ENCODE measurements around the gene SEZ6. TPM values are rescaled to one million over a fixed set of nuclear protein-coding genes. Genes with fewer than 3 reads are reported as not detected.

The SEZ6 gene
- total RNA-seq, 1 experiment from 2014 or later: 2.6 TPM

DNA sequence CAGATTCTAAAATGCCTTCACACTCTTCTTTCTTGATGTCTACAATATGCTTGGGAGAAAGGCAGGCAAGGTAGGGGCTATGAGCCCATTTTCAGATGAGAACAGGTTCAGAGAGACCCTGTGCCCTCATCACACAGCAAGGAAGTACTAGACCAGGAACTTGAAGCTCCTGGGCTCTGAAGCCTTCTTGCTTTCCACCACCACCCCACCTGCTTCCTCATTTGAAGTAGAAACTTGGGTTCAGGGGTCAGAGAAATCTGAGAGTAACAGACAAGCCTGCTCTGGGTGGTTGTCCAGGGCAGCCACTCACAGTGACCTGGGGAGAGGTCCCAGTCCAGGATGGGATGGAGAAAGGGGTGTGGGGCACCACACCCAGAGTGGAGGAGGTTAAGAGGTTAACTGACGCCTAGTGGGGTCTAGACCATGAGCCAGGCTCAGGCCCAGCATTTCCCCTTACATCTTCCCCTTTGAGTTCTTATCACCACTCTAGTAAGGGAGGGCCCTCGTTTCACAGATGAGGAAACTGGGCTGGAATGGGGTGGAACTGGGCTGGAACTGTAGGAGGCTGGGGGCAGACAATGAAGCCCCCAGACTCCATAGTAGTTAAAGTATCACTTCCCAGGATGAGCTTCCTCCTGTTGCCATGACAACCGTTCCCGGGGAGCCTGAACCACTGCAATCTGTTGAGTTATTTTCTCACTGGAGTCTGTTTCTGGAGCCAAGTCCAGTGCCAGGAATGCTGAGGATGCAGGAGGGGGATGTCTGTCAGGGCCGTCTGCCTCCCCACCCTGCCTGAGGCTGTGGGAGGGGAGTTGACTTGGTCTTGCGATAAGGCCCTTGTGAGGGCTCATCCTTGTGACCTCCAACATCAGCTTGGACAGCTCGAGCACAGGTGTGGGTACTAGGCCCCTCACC is 38.4 kb downstream of the SEZ6 start:
- intact Hi-C loops (cut with micrococcal nuclease; ENCODE audit: unreplicated experiment): loop anchor here (10.0 kb wide), 1 partner anchor 257 kb away; no protein-coding TSS in a partner anchor
- peaks cover 36% of the 10 kb centered on the region for H3K4me1 ChIP-seq (ENCODE audit: insufficient read depth, low read length, poor library complexity, severe bottlenecking)
- H3K4me3 ChIP-seq (ENCODE audit: low read depth, low read length, poor library complexity, severe bottlenecking): no peak overlapping the region
- no peak for DNase-seq (ENCODE audit: low spot score)
- H3K9me3 ChIP-seq (ENCODE audit: low read depth, low read length, poor library complexity, severe bottlenecking): no peaks in the 10 kb centered on the region
- no peaks in the 10 kb centered on the region for H3K27me3 ChIP-seq (replicated peaks; ENCODE audit: insufficient read depth, low read depth, low read length, poor library complexity)
- CTCF ChIA-PET: interaction anchor here (1.0 to 3.3 kb wide), 5 partner anchors 131 to 240 kb away, joined by 3 to 25 read pairs (median 4); no protein-coding TSS in a partner anchor
- BruUV-seq (replicated peaks): no TSS peak
- TF ChIP-seq CTCF (conservative IDR thresholded peaks at IDR 0.05; ENCODE audit: low read depth, low read length) (no peak), EZH2 (IDR thresholded peaks at IDR 0.05; ENCODE audit: borderline replicate concordance, low read depth, low read length, poor library complexity, severe bottlenecking) (no peak)
- H3K36me3 ChIP-seq (ENCODE audit: insufficient read depth, low read length, poor library complexity, severe bottlenecking): no peaks in the 10 kb centered on the region
- no peak overlapping the region for H3K27ac ChIP-seq (ENCODE audit: low read depth, low read length, poor library complexity, severe bottlenecking)
- POLR2A ChIA-PET (ENCODE audit: low non-redundant PET): no interaction called here

DNA sequence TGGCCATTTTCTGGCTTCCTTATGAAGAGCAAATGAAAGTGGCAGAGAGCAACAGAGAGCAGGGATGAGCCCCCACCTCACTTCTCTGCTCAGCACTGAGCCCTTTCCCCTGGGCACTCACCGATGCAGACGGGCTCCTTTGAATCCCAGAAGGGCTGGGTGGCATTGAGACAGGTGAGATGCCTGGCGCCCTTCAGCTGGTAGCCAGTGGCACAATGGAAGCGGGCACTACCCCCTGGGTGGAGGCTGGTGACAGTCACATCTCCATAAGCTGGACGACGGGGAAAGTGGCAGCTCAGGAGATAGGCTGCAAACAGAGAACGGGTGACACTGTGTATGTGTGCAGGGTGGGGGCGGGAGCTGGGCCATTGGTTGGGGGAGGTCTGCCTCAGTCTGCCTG is 42.0 kb downstream of the SEZ6 start:
- no peak for TF ChIP-seq CTCF (conservative IDR thresholded peaks at IDR 0.05; ENCODE audit: low read depth, low read length)
- no peaks in the 10 kb centered on the region for H3K9me3 ChIP-seq (ENCODE audit: low read depth, low read length, poor library complexity, severe bottlenecking)
- H3K4me1 ChIP-seq (ENCODE audit: insufficient read depth, low read length, poor library complexity, severe bottlenecking): peaks cover 15% of the 10 kb centered on the region
- DNase-seq (ENCODE audit: low spot score): no peak
- no peak overlapping the region for H3K27ac ChIP-seq (ENCODE audit: low read depth, low read length, poor library complexity, severe bottlenecking)
- H3K36me3 ChIP-seq (ENCODE audit: insufficient read depth, low read length, poor library complexity, severe bottlenecking): no peaks in the 10 kb centered on the region
- no peaks in the 10 kb centered on the region for H3K27me3 ChIP-seq (replicated peaks; ENCODE audit: insufficient read depth, low read depth, low read length, poor library complexity)
- intact Hi-C loops (cut with micrococcal nuclease; ENCODE audit: unreplicated experiment): loop anchor here (10.0 kb wide), 1 partner anchor 261 kb away; no protein-coding TSS in a partner anchor
- BruUV-seq (replicated peaks): no TSS peak
- CTCF ChIA-PET: interaction anchor here (0.6 to 3.4 kb wide), 4 partner anchors 10 to 150 kb away, joined by 4 to 309 read pairs (median 9); no protein-coding TSS in a partner anchor
- POLR2A ChIA-PET (ENCODE audit: low non-redundant PET): no interaction called here
- H3K4me3 ChIP-seq (ENCODE audit: low read depth, low read length, poor library complexity, severe bottlenecking): no peak overlapping the region

DNA sequence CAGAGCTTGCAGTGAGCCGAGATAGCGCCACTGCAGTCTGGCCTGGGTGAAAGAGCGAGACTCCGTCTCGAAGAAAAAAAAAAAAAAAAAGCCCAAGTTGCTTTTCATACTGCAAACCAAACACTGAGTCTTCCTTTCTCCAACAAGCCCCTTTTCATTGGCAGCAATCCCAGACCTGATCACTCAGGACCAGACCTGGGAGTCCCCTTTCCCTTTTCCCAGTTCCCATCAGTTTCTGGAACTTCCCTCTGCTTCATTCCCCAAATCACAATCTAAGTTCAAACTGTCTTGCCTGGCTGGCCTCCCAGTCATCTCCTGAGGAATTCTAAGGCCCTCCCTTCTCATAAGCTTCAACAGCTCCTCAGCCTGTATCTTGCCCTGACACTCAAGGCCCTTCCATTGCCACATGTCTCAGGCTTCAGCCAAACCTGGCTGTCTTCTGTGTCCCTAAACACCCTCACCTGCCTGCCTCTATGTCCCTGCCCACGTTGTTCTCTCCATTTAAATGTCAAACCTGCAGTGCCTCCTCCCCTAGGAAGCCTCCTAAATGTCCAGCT is 42.7 kb downstream of the SEZ6 start:
- Histone ChIP-seq H3K9me3 (ENCODE audit: low read depth, low read length, poor library complexity, severe bottlenecking) (no peaks in the 10 kb centered on the region), H3K27me3 (replicated peaks; ENCODE audit: insufficient read depth, low read depth, low read length, poor library complexity) (no peaks in the 10 kb centered on the region), H3K4me3 (ENCODE audit: low read depth, low read length, poor library complexity, severe bottlenecking) (no peak overlapping the region), H3K27ac (ENCODE audit: low read depth, low read length, poor library complexity, severe bottlenecking) (no peak overlapping the region), H3K36me3 (ENCODE audit: insufficient read depth, low read length, poor library complexity, severe bottlenecking) (no peaks in the 10 kb centered on the region), H3K4me1 (ENCODE audit: insufficient read depth, low read length, poor library complexity, severe bottlenecking) (peaks cover 8% of the 10 kb centered on the region)
- no peak for DNase-seq (ENCODE audit: low spot score)
- POLR2A ChIA-PET (ENCODE audit: low non-redundant PET): no interaction called here
- TF ChIP-seq CTCF (conservative IDR thresholded peaks at IDR 0.05; ENCODE audit: low read depth, low read length) (no peak), EZH2 (IDR thresholded peaks at IDR 0.05; ENCODE audit: borderline replicate concordance, low read depth, low read length, poor library complexity, severe bottlenecking) (no peak)
- BruUV-seq (replicated peaks): no TSS peak
- intact Hi-C loops (cut with micrococcal nuclease; ENCODE audit: unreplicated experiment): loop anchor here (10.0 kb wide), 1 partner anchor 262 kb away; no protein-coding TSS in a partner anchor
- CTCF ChIA-PET: interaction anchor here (0.6 to 3.4 kb wide), 3 partner anchors 17 to 214 kb away, joined by 3 to 309 read pairs (median 4); no protein-coding TSS in a partner anchor
